Choroid plexus epithelial cell (primary cell): ENCODE measurements around the gene MAPK13.

Experiments used
- DNase-seq: peaks from one replicate; pipeline ENCODE4 v3.0.0-alpha.2; 2010; ENCODE audit warnings: low read depth
- H3K4me3 ChIP-seq: 2 replicates; pipeline ENCODE4 v1.5.1; 2011; ENCODE audit warnings: low read depth, mild to moderate bottlenecking, control low read depth, low read length, moderate library complexity
- TF ChIP-seq, protein P1 (sequence below): conservative IDR thresholded peaks from 2 replicates; pipeline ENCODE4 v1.5.1; 2011; ENCODE audit warnings: low read depth, mild to moderate bottlenecking, control low read depth, inconsistent platforms, low read length, moderate library complexity

The MAPK13 gene

DNA sequence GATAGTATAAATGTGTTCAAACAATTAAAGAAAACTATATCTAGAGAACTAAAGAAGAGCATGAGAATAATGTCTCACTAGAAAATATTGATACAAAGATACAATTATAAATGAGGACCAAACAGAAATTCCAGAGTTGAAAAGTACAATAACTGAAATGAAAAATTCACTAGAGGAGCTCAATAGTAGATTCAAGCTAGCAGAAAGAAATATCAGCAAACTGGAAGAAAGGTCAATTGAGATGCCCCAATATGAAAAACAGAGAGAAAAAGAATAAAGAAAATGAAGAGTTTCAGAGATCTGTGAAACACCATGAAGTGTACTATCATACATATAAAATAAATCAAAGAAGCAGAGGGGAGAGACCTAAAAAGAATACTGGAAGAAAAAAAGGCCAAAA, 48.2 kb downstream of the MAPK13 start:
- no peak overlapping the region for H3K4me3 ChIP-seq
- no peak for DNase-seq
- TF ChIP-seq, protein P1, sequence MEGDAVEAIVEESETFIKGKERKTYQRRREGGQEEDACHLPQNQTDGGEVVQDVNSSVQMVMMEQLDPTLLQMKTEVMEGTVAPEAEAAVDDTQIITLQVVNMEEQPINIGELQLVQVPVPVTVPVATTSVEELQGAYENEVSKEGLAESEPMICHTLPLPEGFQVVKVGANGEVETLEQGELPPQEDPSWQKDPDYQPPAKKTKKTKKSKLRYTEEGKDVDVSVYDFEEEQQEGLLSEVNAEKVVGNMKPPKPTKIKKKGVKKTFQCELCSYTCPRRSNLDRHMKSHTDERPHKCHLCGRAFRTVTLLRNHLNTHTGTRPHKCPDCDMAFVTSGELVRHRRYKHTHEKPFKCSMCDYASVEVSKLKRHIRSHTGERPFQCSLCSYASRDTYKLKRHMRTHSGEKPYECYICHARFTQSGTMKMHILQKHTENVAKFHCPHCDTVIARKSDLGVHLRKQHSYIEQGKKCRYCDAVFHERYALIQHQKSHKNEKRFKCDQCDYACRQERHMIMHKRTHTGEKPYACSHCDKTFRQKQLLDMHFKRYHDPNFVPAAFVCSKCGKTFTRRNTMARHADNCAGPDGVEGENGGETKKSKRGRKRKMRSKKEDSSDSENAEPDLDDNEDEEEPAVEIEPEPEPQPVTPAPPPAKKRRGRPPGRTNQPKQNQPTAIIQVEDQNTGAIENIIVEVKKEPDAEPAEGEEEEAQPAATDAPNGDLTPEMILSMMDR = no peak

DNA sequence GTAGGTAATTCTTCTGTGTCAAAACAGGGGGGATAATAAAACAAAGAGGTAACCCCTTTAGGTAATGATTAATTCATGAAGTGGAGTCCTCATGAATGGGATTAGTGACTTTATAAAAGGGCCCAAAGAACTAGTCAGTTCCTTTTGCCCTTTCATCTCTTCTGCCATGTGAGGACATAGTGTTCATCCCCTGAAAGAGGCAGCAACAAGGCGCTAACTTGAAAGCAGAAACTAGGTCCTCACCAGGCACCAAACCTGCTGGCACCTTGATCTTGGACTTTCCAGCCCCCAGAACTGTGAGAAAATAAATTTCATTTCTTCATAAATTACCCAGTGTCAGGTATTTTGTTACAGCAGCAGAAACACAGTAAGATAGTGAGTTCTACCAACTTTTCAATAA, 49.8 kb downstream of the MAPK13 start:
- DNase-seq = no peak
- no peak overlapping the region for H3K4me3 ChIP-seq
- TF ChIP-seq, protein P1 = no peak

DNA sequence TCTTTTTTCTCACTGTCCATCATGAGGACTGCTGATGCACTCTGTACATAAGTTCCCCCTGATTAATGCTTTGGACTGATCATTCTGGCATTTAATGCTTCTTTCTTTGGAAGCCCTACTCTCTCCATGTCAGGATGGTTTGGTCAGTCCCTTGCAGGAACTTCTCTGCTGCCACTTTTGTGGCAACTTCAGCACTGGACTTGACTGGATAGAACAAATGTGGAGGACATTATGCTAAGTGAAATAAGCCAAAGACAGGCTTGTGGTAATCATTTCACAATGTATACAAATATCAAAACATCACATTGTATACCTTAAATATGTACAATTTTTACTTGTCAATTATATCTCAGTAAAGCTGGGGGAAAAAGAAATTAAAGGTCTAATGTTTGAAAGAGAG, 54.0 kb downstream of the MAPK13 start:
- no peak for DNase-seq
- TF ChIP-seq, protein P1 = no peak
- no peak overlapping the region for H3K4me3 ChIP-seq

DNA sequence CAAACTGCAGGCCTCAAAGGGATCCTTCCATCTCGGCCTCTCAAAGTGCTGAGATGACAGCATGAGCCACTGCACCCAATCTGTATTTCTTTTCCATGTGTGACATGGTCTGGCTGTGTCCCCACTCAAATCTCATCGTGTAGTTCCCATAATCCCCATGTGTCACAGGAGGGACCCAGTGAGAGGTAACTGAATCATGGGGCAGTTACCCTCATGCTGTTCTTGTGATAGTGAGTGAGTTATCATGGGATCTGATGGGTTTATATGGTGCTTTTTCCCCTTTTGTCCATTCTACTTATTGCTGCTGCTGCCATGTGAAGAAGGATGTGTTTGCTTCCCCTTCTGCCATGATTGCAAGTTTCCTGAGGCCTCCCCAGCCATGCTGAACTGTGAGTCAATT, 55.9 kb downstream of the MAPK13 start:
- TF ChIP-seq, protein P1 = no peak
- DNase-seq = no peak

DNA sequence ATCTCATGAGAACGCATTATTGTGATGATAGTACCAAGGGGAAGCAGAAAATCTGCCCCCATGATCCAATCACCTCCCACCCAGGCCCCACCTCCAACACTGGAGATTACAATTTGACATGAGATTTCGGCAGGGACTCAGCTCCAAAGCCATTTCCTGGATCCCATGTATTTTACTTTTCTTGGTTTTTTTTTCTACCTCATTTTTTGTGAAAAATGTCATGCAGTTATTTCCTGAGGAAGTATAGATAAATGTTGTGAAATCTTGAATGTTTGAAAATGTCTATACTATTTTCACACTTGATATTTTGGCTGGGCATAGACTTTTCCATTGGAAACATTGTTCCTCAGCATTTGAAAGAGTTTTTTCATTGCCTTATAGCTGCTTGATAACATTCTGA, 57.1 kb downstream of the MAPK13 start:
- no peak for DNase-seq
- TF ChIP-seq, protein P1 = no peak
- H3K4me3 ChIP-seq = no peak overlapping the region

More for the DNA sequence above, 55.9 kb downstream of the MAPK13 start:
- H3K4me3 ChIP-seq = no peak overlapping the region
